Measurements from ENCODE around the gene NMNAT2.
"Not testable (repeated sequence)": the region's sequence is repeated elsewhere in the genome, so short reads cannot be mapped to it uniquely, and the experiment has no call there.

The NMNAT2 gene

GRCh38 chr1:183443011-183443410 is 24.8 kb upstream of the NMNAT2 start:
- Histone ChIP-seq H3K9ac (ENCODE audit: low read length) (no peak overlapping the region), H3K27ac (ENCODE audit: low read depth, low read length) (no peak overlapping the region), H3K4me3 (ENCODE audit: low read length) (no peak overlapping the region), H3K27me3 (ENCODE audit: control insufficient read depth, insufficient read depth, low read length) (no peaks in the 10 kb centered on the region), H3K4me1 (ENCODE audit: control insufficient read depth, insufficient read depth, low read length) (no peaks in the 10 kb centered on the region), H3K36me3 (ENCODE audit: control insufficient read depth, insufficient read depth, low read length) (no peaks in the 10 kb centered on the region)

GRCh38 chr1:183438060-183438459 is 19.9 kb upstream of the NMNAT2 start:
- Histone ChIP-seq H3K27ac (ENCODE audit: low read depth, low read length) (no peak overlapping the region), H3K36me3 (ENCODE audit: control insufficient read depth, insufficient read depth, low read length) (no peaks in the 10 kb centered on the region), H3K9ac (ENCODE audit: low read length) (no peak overlapping the region), H3K4me3 (ENCODE audit: low read length) (no peak overlapping the region), H3K4me1 (ENCODE audit: control insufficient read depth, insufficient read depth, low read length) (no peaks in the 10 kb centered on the region), H3K27me3 (ENCODE audit: control insufficient read depth, insufficient read depth, low read length) (no peaks in the 10 kb centered on the region)

GRCh38 chr1:183435497-183435896 is 17.3 kb upstream of the NMNAT2 start:
- no peaks in the 10 kb centered on the region for H3K4me1 ChIP-seq (ENCODE audit: control insufficient read depth, insufficient read depth, low read length)

GRCh38 chr1:183433703-183434102 is 15.5 kb upstream of the NMNAT2 start:
- Histone ChIP-seq H3K27ac (ENCODE audit: low read depth, low read length) (no peak overlapping the region), H3K27me3 (ENCODE audit: control insufficient read depth, insufficient read depth, low read length) (peaks cover 3% of the 10 kb centered on the region), H3K9ac (ENCODE audit: low read length) (no peak overlapping the region), H3K4me1 (ENCODE audit: control insufficient read depth, insufficient read depth, low read length) (no peaks in the 10 kb centered on the region), H3K4me3 (ENCODE audit: low read length) (no peak overlapping the region), H3K36me3 (ENCODE audit: control insufficient read depth, insufficient read depth, low read length) (no peaks in the 10 kb centered on the region)

More at GRCh38 chr1:183435497-183435896, 17.3 kb upstream of the NMNAT2 start:
- no peak overlapping the region for H3K9ac ChIP-seq (ENCODE audit: low read length)
- no peaks in the 10 kb centered on the region for H3K27me3 ChIP-seq (ENCODE audit: control insufficient read depth, insufficient read depth, low read length)
- no peak overlapping the region for H3K4me3 ChIP-seq (ENCODE audit: low read length)
- no peaks in the 10 kb centered on the region for H3K36me3 ChIP-seq (ENCODE audit: control insufficient read depth, insufficient read depth, low read length)
- no peak overlapping the region for H3K27ac ChIP-seq (ENCODE audit: low read depth, low read length)

GRCh38 chr1:183432548-183432875 is 14.3 kb upstream of the NMNAT2 start:
- Histone ChIP-seq H3K4me1 (ENCODE audit: control insufficient read depth, insufficient read depth, low read length) (no peaks in the 10 kb centered on the region), H3K36me3 (ENCODE audit: control insufficient read depth, insufficient read depth, low read length) (no peaks in the 10 kb centered on the region), H3K27me3 (ENCODE audit: control insufficient read depth, insufficient read depth, low read length) (peaks cover 3% of the 10 kb centered on the region), H3K27ac (ENCODE audit: low read depth, low read length) (no peak overlapping the region), H3K9ac (ENCODE audit: low read length) (no peak overlapping the region), H3K4me3 (ENCODE audit: low read length) (no peak overlapping the region)

GRCh38 chr1:183431840-183432547 is 13.8 kb upstream of the NMNAT2 start:
- H3K36me3 ChIP-seq (ENCODE audit: control insufficient read depth, insufficient read depth, low read length): no peaks in the 10 kb centered on the region
- no peaks in the 10 kb centered on the region for H3K4me1 ChIP-seq (ENCODE audit: control insufficient read depth, insufficient read depth, low read length)
- no peak overlapping the region for H3K4me3 ChIP-seq (ENCODE audit: low read length)
- H3K27ac ChIP-seq (ENCODE audit: low read depth, low read length): no peak overlapping the region
- H3K9ac ChIP-seq (ENCODE audit: low read length): no peak overlapping the region
- peaks cover 3% of the 10 kb centered on the region for H3K27me3 ChIP-seq (ENCODE audit: control insufficient read depth, insufficient read depth, low read length)

GRCh38 chr1:183427591-183427990 is 9.4 kb upstream of the NMNAT2 start:
- H3K4me1 ChIP-seq (ENCODE audit: control insufficient read depth, insufficient read depth, low read length); H3K9ac ChIP-seq (ENCODE audit: low read length); H3K4me3 ChIP-seq (ENCODE audit: low read length); H3K36me3 ChIP-seq (ENCODE audit: control insufficient read depth, insufficient read depth, low read length); H3K27me3 ChIP-seq (ENCODE audit: control insufficient read depth, insufficient read depth, low read length); H3K27ac ChIP-seq (ENCODE audit: low read depth, low read length): not testable (repeated sequence)

- Histone ChIP-seq H3K9ac (ENCODE audit: low read length) (no peak overlapping the region), H3K4me3 (ENCODE audit: low read length) (no peak overlapping the region), H3K36me3 (ENCODE audit: control insufficient read depth, insufficient read depth, low read length) (no peaks in the 10 kb centered on the region), H3K27ac (ENCODE audit: low read depth, low read length) (no peak overlapping the region), H3K4me1 (ENCODE audit: control insufficient read depth, insufficient read depth, low read length) (no peaks in the 10 kb centered on the region), H3K27me3 (ENCODE audit: control insufficient read depth, insufficient read depth, low read length) (peaks cover 3% of the 10 kb centered on the region)
These were observed 6.5 kb upstream of the NMNAT2 start for GRCh38 chr1:183424691-183425090.

GRCh38 chr1:183423541-183423940 is 5.4 kb upstream of the NMNAT2 start:
- Histone ChIP-seq H3K36me3 (ENCODE audit: control insufficient read depth, insufficient read depth, low read length) (no peaks in the 10 kb centered on the region), H3K27me3 (ENCODE audit: control insufficient read depth, insufficient read depth, low read length) (no peaks in the 10 kb centered on the region), H3K27ac (ENCODE audit: low read depth, low read length) (no peak overlapping the region), H3K9ac (ENCODE audit: low read length) (no peak overlapping the region), H3K4me1 (ENCODE audit: control insufficient read depth, insufficient read depth, low read length) (no peaks in the 10 kb centered on the region), H3K4me3 (ENCODE audit: low read length) (no peak overlapping the region)

GRCh38 chr1:183419399-183419798 is 1.2 kb upstream of the NMNAT2 start:
- peaks cover 11% of the 10 kb centered on the region for H3K27me3 ChIP-seq (ENCODE audit: control insufficient read depth, insufficient read depth, low read length)
- no peak overlapping the region for H3K27ac ChIP-seq (ENCODE audit: low read depth, low read length)
- H3K4me3 ChIP-seq (ENCODE audit: low read length): no peak overlapping the region
- no peaks in the 10 kb centered on the region for H3K36me3 ChIP-seq (ENCODE audit: control insufficient read depth, insufficient read depth, low read length)
- H3K9ac ChIP-seq (ENCODE audit: low read length): no peak overlapping the region
- H3K4me1 ChIP-seq (ENCODE audit: control insufficient read depth, insufficient read depth, low read length): peaks cover 8% of the 10 kb centered on the region

- Histone ChIP-seq H3K4me1 (ENCODE audit: control insufficient read depth, insufficient read depth, low read length) (peaks cover 8% of the 10 kb centered on the region), H3K4me3 (ENCODE audit: low read length) (no peak overlapping the region), H3K36me3 (ENCODE audit: control insufficient read depth, insufficient read depth, low read length) (no peaks in the 10 kb centered on the region), H3K27me3 (ENCODE audit: control insufficient read depth, insufficient read depth, low read length) (peaks cover 11% of the 10 kb centered on the region), H3K9ac (ENCODE audit: low read length) (no peak overlapping the region), H3K27ac (ENCODE audit: low read depth, low read length) (no peak overlapping the region)
These were observed 516 bp upstream of the NMNAT2 start for GRCh38 chr1:183418696-183419095.

- H3K36me3 ChIP-seq (ENCODE audit: control insufficient read depth, insufficient read depth, low read length): no peaks in the 10 kb centered on the region
- peaks cover 8% of the 10 kb centered on the region for H3K4me1 ChIP-seq (ENCODE audit: control insufficient read depth, insufficient read depth, low read length)
- H3K27me3 ChIP-seq (ENCODE audit: control insufficient read depth, insufficient read depth, low read length): peaks cover 11% of the 10 kb centered on the region
- no peak overlapping the region for H3K9ac ChIP-seq (ENCODE audit: low read length)
- no peak overlapping the region for H3K27ac ChIP-seq (ENCODE audit: low read depth, low read length)
- H3K4me3 ChIP-seq (ENCODE audit: low read length): peak overlapping the region; percentile 64
These were observed 1.1 kb downstream of the NMNAT2 start for GRCh38 chr1:183416850-183417771.
